CD14-positive monocyte (primary cell): ENCODE data around the gene CKAP2L. TPM values are rescaled to one million over a fixed set of nuclear protein-coding genes. Genes with fewer than 3 reads are reported as not detected.

Experiments
- DNase-seq, 3 donors: peaks; one replicate each; pipeline ENCODE4 v3.0.0-alpha.2; 2011 to 2022
- H2AFZ ChIP-seq: 2 replicates; pipeline ENCODE4 v1.6.0; 2012; ENCODE audit warnings: mild to moderate bottlenecking, low read depth, low read length, inconsistent platforms; ENCODE audit not compliant: insufficient read depth, poor library complexity, severe bottlenecking
- H3K27ac ChIP-seq, 2 donors: 1 replicate in 1 of 2; 2 replicates in 1 of 2; pipeline ENCODE4 v1.5.1; 2012 to 2013; ENCODE audit warnings: low read length in 2 of 2, control low read depth in 1 of 2, inconsistent platforms in 1 of 2, low read depth in 1 of 2, mild to moderate bottlenecking in 1 of 2
- H3K27me3 ChIP-seq, 2 donors: one replicate each; pipeline versions ENCODE4 v1.6.0 to v1.6.1; 2011 to 2013; ENCODE audit warnings: low read length in 2 of 2; ENCODE audit not compliant: control insufficient read depth in 2 of 2, insufficient read depth in 2 of 2
- H3K36me3 ChIP-seq, 2 donors: replicated peaks in 1 of 2; 1 replicate in 1 of 2; 2 replicates in 1 of 2; pipeline versions ENCODE4 v1.5.1 to v1.6.1; 2012 to 2013; ENCODE audit warnings: low read length in 2 of 2, control low read depth in 1 of 2, inconsistent platforms in 1 of 2, mild to moderate bottlenecking in 1 of 2; ENCODE audit not compliant: insufficient read depth in 2 of 2, control insufficient read depth in 1 of 2
- H3K4me1 ChIP-seq, 2 donors: 1 replicate in 1 of 2; 2 replicates in 1 of 2; pipeline versions ENCODE4 v1.5.1 to v1.6.1; 2012 to 2013; ENCODE audit warnings: low read length in 2 of 2, control low read depth in 1 of 2, inconsistent platforms in 1 of 2, mild to moderate bottlenecking in 1 of 2, moderate library complexity in 1 of 2; ENCODE audit not compliant: insufficient read depth in 2 of 2, control insufficient read depth in 1 of 2
- H3K4me2 ChIP-seq: replicated peaks from 2 replicates; pipeline ENCODE3; 2012; ENCODE audit warnings: low read length, moderate library complexity, mild to moderate bottlenecking; ENCODE audit not compliant: poor library complexity, severe bottlenecking; ENCODE audit errors: extremely low read depth
- H3K4me3 ChIP-seq, 3 experiments: fragments of 200-600 bp in 1 of 3; sonication (generic) in 1 of 3; replicated peaks in 1 of 3; 1 replicate in 2 of 3; 2 replicates in 1 of 3; pipeline ENCODE4 v1.5.1; 2011 to 2013; ENCODE audit warnings: low read length in 3 of 3, mild to moderate bottlenecking in 3 of 3, control low read depth in 2 of 3, low read depth in 2 of 3, inconsistent platforms in 1 of 3, moderate library complexity in 1 of 3
- H3K79me2 ChIP-seq: 2 replicates; pipeline ENCODE4 v1.6.0; 2012; ENCODE audit warnings: mild to moderate bottlenecking, control low read depth, inconsistent platforms, low read length, moderate library complexity; ENCODE audit not compliant: insufficient read depth
- H3K9ac ChIP-seq: 2 replicates; pipeline ENCODE4 v1.6.0; 2017; ENCODE audit warnings: low read length, mild to moderate bottlenecking; ENCODE audit not compliant: insufficient read depth, poor library complexity, severe bottlenecking
- H3K9me3 ChIP-seq, 2 donors: replicated peaks in 1 of 2; 1 replicate in 1 of 2; 2 replicates in 1 of 2; pipeline versions ENCODE4 v1.5.1 to v1.6.1; 2012 to 2013; ENCODE audit warnings: low read length in 2 of 2, control low read depth in 1 of 2; ENCODE audit not compliant: control insufficient read depth in 1 of 2, insufficient read depth in 1 of 2
- H4K20me1 ChIP-seq: 2 replicates; pipeline ENCODE4 v1.6.0; 2012; ENCODE audit warnings: mild to moderate bottlenecking, low read length, control low read depth, moderate library complexity; ENCODE audit not compliant: insufficient read depth
- H3K27ac Mint-ChIP-seq, 7 donors: one replicate each; pipeline ENCODE4 v1.8.0; 2020; ENCODE audit warnings: mild to moderate bottlenecking in 7 of 7, mixed read lengths in 7 of 7, moderate library complexity in 6 of 7, inconsistent platforms in 2 of 7
- H3K27me3 Mint-ChIP-seq, 3 donors: one replicate each; pipeline ENCODE4 v1.8.0; 2021 to 2022; ENCODE audit warnings: low read depth in 3 of 3, mild to moderate bottlenecking in 3 of 3, mixed read lengths in 3 of 3, moderate library complexity in 3 of 3, inconsistent platforms in 1 of 3
- H3K36me3 Mint-ChIP-seq, 2 donors: one replicate each; pipeline ENCODE4 v1.8.0; 2020; ENCODE audit warnings: mixed read lengths in 2 of 2, inconsistent platforms in 1 of 2, mild to moderate bottlenecking in 1 of 2
- H3K4me1 Mint-ChIP-seq: one replicate; pipeline ENCODE4 v1.8.0; 2020; ENCODE audit warnings: mild to moderate bottlenecking, mixed read lengths
- H3K4me3 Mint-ChIP-seq, 2 donors: one replicate each; pipeline ENCODE4 v1.8.0; 2020; ENCODE audit warnings: mild to moderate bottlenecking in 2 of 2, mixed read lengths in 2 of 2, moderate library complexity in 1 of 2
- H3K9me3 Mint-ChIP-seq, 7 donors: one replicate each; pipeline ENCODE4 v1.8.0; 2020 to 2022; ENCODE audit warnings: mixed read lengths in 7 of 7, mild to moderate bottlenecking in 6 of 7, moderate library complexity in 6 of 7, inconsistent platforms in 2 of 7
- CTCF ChIP-seq: fragments of 200-600 bp; IDR thresholded peaks from one replicate; pipeline ENCODE4 v1.8.0; 2022; ENCODE audit warnings: antibody characterized with exemption, mild to moderate bottlenecking
- WGBS: methylation state at CpG from one replicate; pipeline ENCODE4 v1.1.5; 2013; ENCODE audit warnings: missing lambda C conversion rate; ENCODE audit not compliant: insufficient coverage; 5-methylcytosine and 5-hydroxymethylcytosine counted together
- intact Hi-C, 2 donors: fragments of 100-400 bp; cut with micrococcal nuclease; formaldehyde crosslinking; loops; one replicate each; pipeline versions ENCODE4 v1.15.0 to v1.15.1; 2023
- polyA plus RNA-seq, 3 donors: library from polyadenylated mRNA; depleted of rRNA in 1 of 3; unstranded in 2 of 3; stranded (reverse) in 1 of 3; fragments of 300-500 nt in 2 of 3; fragments of >200 nt in 1 of 3; fragmentation: Illumina TruSeq in 2 of 3; gene quantifications; 1 replicate in 2 of 3; 2 replicates in 1 of 3; pipeline ENCODE4 v1.2.3, GENCODE V29; 2012 to 2021

The CKAP2L gene
- polyA plus RNA-seq, 3 donors, result 0.04 to 0.24 TPM; not detected in 1

GRCh38 chr2:112728378-112729175, 35.8 kb downstream of the CKAP2L start:
- Mint-ChIP-seq H3K36me3 (peaks cover 0 to 2% of the 10 kb centered on the region in 2 donors), H3K27me3 (peaks cover 0 to 2% (median 0%) of the 10 kb centered on the region in 3 donors), H3K4me1 (peaks cover 53% of the 10 kb centered on the region), H3K4me3 (peak overlapping the region in 1 of 2 donors; percentile 21), H3K9me3 (peaks cover 0 to 2% (median 0%) of the 10 kb centered on the region in 7 donors), H3K27ac (peak overlapping the region; percentile 21 to 79 (median 62))
- DNase-seq, result peak in 1 of 3 donors; percentile 17
- Histone ChIP-seq H3K9me3 (no peaks in the 10 kb centered on the region), H3K4me2 (no peak overlapping the region), H3K36me3 (no peaks in the 10 kb centered on the region), H3K4me1 (peaks cover 56 to 63% of the 10 kb centered on the region in 2 donors), H3K27ac (peak overlapping the region in 1 of 2 donors; percentile 24), H3K27me3 (no peaks in the 10 kb centered on the region), H3K9ac (no peak overlapping the region), H3K79me2 (no peaks in the 10 kb centered on the region), H3K4me3 (no peak overlapping the region), H4K20me1 (no peaks in the 10 kb centered on the region), H2AFZ (no peak overlapping the region)
- intact Hi-C loops, result loop anchor here in 1 of 2 donors (5.0 to 10.0 kb wide), 2 partner anchors 36 to 54 kb away; no protein-coding TSS in a partner anchor
- 68% methylated on average over 5 of the region's 11 CpGs for WGBS
- no peak for TF ChIP-seq CTCF

- Histone ChIP-seq H2AFZ (no peak overlapping the region), H3K36me3 (no peaks in the 10 kb centered on the region), H3K9ac (no peak overlapping the region), H3K79me2 (no peaks in the 10 kb centered on the region), H3K9me3 (no peaks in the 10 kb centered on the region), H3K4me1 (peaks cover 58 to 67% of the 10 kb centered on the region in 2 donors), H3K4me3 (no peak overlapping the region), H4K20me1 (no peaks in the 10 kb centered on the region), H3K27ac (no peak overlapping the region), H3K27me3 (no peaks in the 10 kb centered on the region), H3K4me2 (no peak overlapping the region)
- no peak overlapping the region for H3K4me3 Mint-ChIP-seq
- peaks cover 0 to 2% of the 10 kb centered on the region in 2 donors for H3K36me3 Mint-ChIP-seq
- no peak for TF ChIP-seq CTCF
- WGBS, result no CpG with 5 or more reads among the region's 4 CpGs
- DNase-seq, result no peak
- peaks cover 0 to 2% (median 0%) of the 10 kb centered on the region in 3 donors for H3K27me3 Mint-ChIP-seq
- H3K4me1 Mint-ChIP-seq, result peaks cover 57% of the 10 kb centered on the region
- peak overlapping the region in 2 of 7 donors; percentile 23 to 79 for H3K27ac Mint-ChIP-seq
- intact Hi-C loops, result loop anchor here in 1 of 2 donors (5.0 to 10.0 kb wide), 2 partner anchors 36 to 53 kb away; no protein-coding TSS in a partner anchor
- H3K9me3 Mint-ChIP-seq, result peaks cover 0 to 2% (median 0%) of the 10 kb centered on the region in 7 donors
Measured at GRCh38 chr2:112728029-112728362, 36.4 kb downstream of the CKAP2L start.
